Germinal center (tissue), 1 donor: ENCODE measurements around the gene RBM14.
"Not testable (repeated sequence)": the region's sequence is repeated elsewhere in the genome, so short reads cannot be mapped to it uniquely, and the experiment has no call there.

Source experiments
- DNase-seq: peaks from one replicate; pipeline ENCODE4 v3.0.0; 2012; ENCODE audit warnings: mixed read lengths, low spot score

The RBM14 gene

DNA sequence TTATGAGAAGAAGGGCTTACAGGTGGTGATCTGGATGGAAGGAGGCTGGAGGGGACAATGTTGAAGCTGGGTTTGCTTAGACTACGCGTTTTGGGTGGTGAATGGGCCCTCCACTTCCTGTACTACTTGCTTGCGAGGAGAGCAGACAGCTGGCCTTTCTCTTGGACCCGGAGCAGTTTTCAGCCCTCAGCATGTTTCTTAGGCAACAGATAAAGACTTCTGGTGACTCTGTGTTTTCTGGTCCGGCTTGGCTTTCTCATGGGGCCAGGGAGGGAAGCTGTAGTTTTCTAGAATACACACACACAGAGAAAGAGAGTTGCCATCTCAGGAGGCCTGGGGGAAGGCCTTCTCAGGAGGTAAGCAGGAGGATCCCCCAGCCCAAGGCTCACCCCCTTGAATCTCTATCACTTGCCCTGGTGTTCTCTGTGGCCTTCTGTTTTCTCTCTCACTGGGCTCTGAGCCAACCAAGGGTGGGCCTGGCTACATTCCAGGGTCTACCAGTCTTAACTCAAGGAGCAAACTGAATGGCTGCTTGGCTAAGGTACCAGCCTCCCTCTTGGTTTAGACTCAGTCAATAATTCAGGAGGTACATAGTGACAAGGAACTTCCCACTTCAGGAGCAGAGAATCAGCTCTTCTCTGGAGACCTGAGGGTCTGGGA is 21.1 kb upstream of the RBM14 start:
- no peak for DNase-seq

- no peak for DNase-seq
Observed at GRCh38 chr11:66598993-66599392, 17.4 kb upstream of the RBM14 start.

GRCh38 chr11:66600219-66600618 is 16.2 kb upstream of the RBM14 start:
- DNase-seq, result no peak

DNA sequence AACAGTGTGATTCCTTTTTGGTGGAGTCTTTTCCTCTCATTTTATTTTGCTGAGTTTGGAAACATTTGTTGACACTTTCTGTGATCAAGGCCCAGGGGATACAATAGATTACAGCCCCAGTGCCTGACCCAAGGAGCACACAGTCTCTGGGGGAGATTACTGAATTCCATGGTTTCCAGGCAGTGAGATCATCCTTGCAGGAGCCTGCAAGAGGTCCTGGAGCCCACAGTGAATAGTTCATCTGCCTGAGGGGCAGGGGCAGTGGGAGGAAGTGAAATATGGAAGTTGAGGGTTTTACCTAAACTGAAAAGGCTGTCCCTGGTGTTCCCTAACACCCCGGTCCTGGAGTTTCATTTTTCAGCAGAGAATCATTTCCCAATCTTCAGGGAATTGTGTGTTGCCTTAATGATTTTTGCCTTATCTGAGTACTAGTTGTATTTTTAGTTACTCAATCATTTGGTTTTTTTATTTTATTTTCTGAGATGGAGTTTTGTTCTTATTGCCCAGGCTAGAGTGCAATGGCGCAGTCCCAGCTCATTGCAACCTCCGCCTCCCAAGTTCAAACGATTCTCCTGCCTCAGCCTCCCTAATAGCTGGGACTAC is 15.7 kb upstream of the RBM14 start:
- DNase-seq, result no peak

GRCh38 chr11:66603072-66603471 is 13.4 kb upstream of the RBM14 start:
- DNase-seq, result no peak

- DNase-seq, result no peak
Observed at GRCh38 chr11:66604155-66604554, 12.3 kb upstream of the RBM14 start.

DNA sequence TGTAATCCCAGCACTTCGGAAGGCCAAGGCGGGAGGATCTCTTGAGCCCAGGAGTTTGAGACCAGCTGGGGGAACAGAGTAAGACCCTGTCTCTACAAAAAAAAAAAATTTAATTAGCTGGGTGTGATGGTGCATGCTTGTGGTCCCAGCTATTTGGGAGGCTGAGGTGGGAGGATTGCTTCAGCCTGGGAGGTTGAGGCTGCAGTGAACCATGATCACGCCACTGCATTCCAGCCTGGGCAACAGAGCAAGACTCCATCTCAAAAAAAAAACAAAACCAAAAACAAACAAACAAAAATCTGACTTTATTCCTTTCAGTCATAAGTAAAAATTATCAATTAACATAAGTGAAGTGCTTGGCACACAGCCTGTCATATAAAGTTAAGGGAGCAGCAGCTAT is 9.8 kb upstream of the RBM14 start:
- not testable (repeated sequence) for DNase-seq

GRCh38 chr11:66607126-66607834 is 9.2 kb upstream of the RBM14 start:
- no peak for DNase-seq

- no peak for DNase-seq
Observed at GRCh38 chr11:66609721-66610617, 6.5 kb upstream of the RBM14 start.

GRCh38 chr11:66612458-66612857 is 4.0 kb upstream of the RBM14 start:
- DNase-seq, result no peak

DNA sequence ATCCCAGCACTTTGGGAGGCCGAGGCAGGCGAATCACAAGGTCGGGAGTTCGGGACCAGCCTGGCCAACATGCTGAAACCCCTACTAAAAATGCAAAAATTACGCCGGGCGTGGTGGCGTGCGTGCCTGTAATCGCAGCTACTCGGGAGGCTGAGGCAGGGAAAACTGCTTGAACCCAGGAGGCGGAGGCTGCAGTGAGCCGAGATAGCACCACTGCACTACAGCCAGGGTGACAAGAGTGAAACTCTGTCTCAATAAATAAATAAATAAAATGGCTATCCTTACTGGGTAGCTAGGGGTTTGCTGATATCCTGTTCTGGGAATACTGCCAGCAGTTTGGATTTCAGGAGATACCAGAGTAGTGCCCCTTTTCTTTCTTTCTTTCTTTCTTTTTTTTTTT is 2.4 kb upstream of the RBM14 start:
- no peak for DNase-seq

GRCh38 chr11:66617155-66617834 is 865 bp downstream of the RBM14 start:
- DNase-seq, result no peak

DNA sequence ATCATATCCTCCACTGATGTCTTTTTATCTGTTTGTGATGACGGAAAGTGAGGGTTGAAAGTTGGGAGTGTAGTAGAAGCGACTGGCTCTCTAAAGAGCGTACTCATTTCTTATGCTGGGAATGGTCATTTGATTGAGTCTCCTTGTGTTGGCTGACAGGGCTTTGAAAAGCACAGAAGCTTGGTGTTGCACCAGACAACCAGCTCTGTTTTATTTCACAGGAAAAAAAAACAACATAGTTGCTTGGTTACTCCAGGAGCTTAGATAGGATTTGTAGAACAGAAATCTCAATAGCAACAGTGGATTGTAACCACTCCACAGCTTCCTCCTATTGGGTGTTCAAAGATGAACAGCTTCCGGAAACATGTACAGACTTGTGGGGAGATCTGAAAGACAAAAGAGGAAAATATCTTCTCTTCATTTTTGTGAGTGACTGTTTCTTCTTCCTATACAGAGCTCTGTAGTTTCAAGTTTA is 2.7 kb downstream of the RBM14 start:
- DNase-seq, result no peak

GRCh38 chr11:66624450-66624849 is 8.0 kb downstream of the RBM14 start:
- DNase-seq, result no peak

- no peak for DNase-seq
Observed at GRCh38 chr11:66625041-66625751, 8.8 kb downstream of the RBM14 start.

- no peak for DNase-seq
Observed at GRCh38 chr11:66625752-66626149, 9.3 kb downstream of the RBM14 start.

DNA sequence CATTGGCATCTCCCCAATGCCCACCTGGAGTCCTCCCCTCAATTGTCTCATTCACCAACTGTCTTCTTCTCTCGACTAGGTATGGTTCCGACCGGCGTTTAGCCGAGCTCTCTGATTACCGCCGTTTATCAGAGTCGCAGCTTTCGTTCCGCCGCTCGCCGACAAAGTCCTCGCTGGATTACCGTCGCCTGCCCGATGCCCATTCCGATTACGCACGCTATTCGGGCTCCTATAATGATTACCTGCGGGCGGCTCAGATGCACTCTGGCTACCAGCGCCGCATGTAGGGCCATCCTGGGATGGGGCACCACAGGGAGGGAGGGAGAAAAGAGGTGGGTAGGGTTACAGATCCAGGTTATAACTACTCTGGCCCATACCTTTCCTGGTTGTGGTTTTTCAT is 10.0 kb downstream of the RBM14 start:
- no peak for DNase-seq

GRCh38 chr11:66626926-66627325 is 10.5 kb downstream of the RBM14 start:
- DNase-seq, result no peak

- DNase-seq, result no peak
Observed at GRCh38 chr11:66628061-66628603, 11.7 kb downstream of the RBM14 start.

- no peak for DNase-seq
Observed at GRCh38 chr11:66629356-66629755, 12.9 kb downstream of the RBM14 start.

DNA sequence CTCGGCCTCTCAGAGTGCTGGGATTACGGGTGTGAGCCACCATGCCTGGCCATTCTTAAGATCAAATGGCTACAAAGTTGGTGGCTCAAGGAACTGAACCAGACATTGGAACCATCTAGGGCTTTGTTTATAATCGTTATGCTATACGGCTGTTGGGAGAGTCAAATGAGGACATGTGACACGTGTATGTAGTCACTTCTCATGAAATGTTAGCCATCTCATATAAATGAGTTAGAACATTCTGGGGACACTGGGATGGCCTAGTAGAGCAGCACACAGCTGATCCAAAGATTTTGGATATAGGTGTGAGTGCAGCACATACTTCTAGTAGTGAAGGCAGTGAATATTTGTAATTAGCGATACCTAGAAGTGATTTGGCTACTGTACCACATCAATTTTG is 15.5 kb downstream of the RBM14 start:
- no peak for DNase-seq
